Thyroid gland (tissue), 4 donors: ENCODE measurements around the gene DCAF6.

Experiments
- POLR2A ChIP-seq, 2 donors: fragments of 450-650 bp; IDR thresholded peaks; one replicate each; pipeline ENCODE4 v1.6.1; 2017; ENCODE audit warnings: antibody characterized with exemption in 2 of 2, mild to moderate bottlenecking in 2 of 2, moderate library complexity in 1 of 2
- TF ChIP-seq, protein P1 (sequence below), 6 experiments: fragments of 200-600 bp in 3 of 6; fragments of 450-650 bp in 3 of 6; sonication (generic) in 3 of 6; IDR thresholded peaks; one replicate each; pipeline ENCODE4 v1.5.1; 2016 to 2019; ENCODE audit warnings: antibody characterized with exemption in 6 of 6, mild to moderate bottlenecking in 2 of 6, inconsistent platforms in 1 of 6, moderate library complexity in 1 of 6

DNA sequence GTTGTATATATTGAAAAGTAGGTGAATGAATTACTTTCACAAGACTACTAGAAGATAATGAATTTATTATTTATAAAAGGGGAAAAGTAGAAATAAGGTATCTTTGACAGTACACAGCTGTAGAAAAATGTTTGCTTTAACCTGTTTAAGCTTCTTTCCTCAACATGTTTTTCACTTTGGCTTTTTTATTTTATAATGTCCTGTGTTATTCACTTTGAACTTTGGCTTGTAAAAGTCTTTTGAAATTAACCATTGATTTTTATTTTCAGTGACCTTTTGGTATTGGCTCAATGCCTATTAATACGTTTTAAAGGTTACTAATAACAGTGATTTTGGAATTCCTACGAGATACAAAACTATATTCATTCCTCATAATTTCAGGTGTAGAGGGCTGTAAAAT lies 58.1 kb downstream of the DCAF6 start:
- TF ChIP-seq, protein P1, sequence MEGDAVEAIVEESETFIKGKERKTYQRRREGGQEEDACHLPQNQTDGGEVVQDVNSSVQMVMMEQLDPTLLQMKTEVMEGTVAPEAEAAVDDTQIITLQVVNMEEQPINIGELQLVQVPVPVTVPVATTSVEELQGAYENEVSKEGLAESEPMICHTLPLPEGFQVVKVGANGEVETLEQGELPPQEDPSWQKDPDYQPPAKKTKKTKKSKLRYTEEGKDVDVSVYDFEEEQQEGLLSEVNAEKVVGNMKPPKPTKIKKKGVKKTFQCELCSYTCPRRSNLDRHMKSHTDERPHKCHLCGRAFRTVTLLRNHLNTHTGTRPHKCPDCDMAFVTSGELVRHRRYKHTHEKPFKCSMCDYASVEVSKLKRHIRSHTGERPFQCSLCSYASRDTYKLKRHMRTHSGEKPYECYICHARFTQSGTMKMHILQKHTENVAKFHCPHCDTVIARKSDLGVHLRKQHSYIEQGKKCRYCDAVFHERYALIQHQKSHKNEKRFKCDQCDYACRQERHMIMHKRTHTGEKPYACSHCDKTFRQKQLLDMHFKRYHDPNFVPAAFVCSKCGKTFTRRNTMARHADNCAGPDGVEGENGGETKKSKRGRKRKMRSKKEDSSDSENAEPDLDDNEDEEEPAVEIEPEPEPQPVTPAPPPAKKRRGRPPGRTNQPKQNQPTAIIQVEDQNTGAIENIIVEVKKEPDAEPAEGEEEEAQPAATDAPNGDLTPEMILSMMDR (IDR thresholded peaks at IDR 0.05) = no peak
- TF ChIP-seq POLR2A (IDR thresholded peaks at IDR 0.05) = no peak
